ENCODE results near the gene DPY19L1.
"Not testable (repeated sequence)": the region's sequence is repeated elsewhere in the genome, so short reads cannot be mapped to it uniquely, and the experiment has no call there.

GRCh38 chr7:35003177-35003650, 34.1 kb downstream of the DPY19L1 start:
- not testable (repeated sequence) for TF ChIP-seq POLR2AphosphoS5, POLR2A (IDR thresholded peaks at IDR 0.05; ENCODE audit: low read depth, low read length)

Measured in GM12891 (cell line).